Activated CD4-positive, alpha-beta T cell treated with anti-CD3 and anti-CD28 coated beads, Interleukin-2, Interleukin-4, amounts not matched to agents 100 ng/mL and 50 ng/mL, durations not matched to agents 16 hours and 8 hours (primary cell): Measurements from ENCODE around the gene KCTD10.
"Not testable (repeated sequence)": the region's sequence is repeated elsewhere in the genome, so short reads cannot be mapped to it uniquely, and the experiment has no call there.

Experiments used
- DNase-seq: peaks from one replicate; pipeline ENCODE4 v3.0.0-alpha.2; 2020; ENCODE audit warnings: low spot score

The KCTD10 gene

GRCh38 chr12:109449845-109450532 is 27.1 kb downstream of the KCTD10 start:
- DNase-seq: no peak

- DNase-seq: no peak
Measured at GRCh38 chr12:109448707-109449390, 28.3 kb downstream of the KCTD10 start.

GRCh38 chr12:109448272-109448671 is 28.8 kb downstream of the KCTD10 start:
- DNase-seq: no peak

- DNase-seq: no peak
Measured at GRCh38 chr12:109447482-109447881, 29.6 kb downstream of the KCTD10 start.

- no peak for DNase-seq
Measured at GRCh38 chr12:109446869-109447268, 30.2 kb downstream of the KCTD10 start.

- DNase-seq: no peak
Measured at GRCh38 chr12:109445191-109445609, 31.9 kb downstream of the KCTD10 start.

- no peak for DNase-seq
Measured at GRCh38 chr12:109444259-109444658, 32.8 kb downstream of the KCTD10 start.

- no peak for DNase-seq
Measured at GRCh38 chr12:109443794-109444193, 33.3 kb downstream of the KCTD10 start.

GRCh38 chr12:109440851-109441490 is 36.1 kb downstream of the KCTD10 start:
- DNase-seq: no peak

GRCh38 chr12:109439951-109440350 is 37.1 kb downstream of the KCTD10 start:
- DNase-seq: not testable (repeated sequence)

- no peak for DNase-seq
Measured at GRCh38 chr12:109439181-109439580, 37.9 kb downstream of the KCTD10 start.

GRCh38 chr12:109436188-109436560 is 40.9 kb downstream of the KCTD10 start:
- DNase-seq: no peak

GRCh38 chr12:109435428-109436187 is 41.5 kb downstream of the KCTD10 start:
- no peak for DNase-seq

- no peak for DNase-seq
Measured at GRCh38 chr12:109434582-109434981, 42.5 kb downstream of the KCTD10 start.

- no peak for DNase-seq
Measured at GRCh38 chr12:109433618-109434017, 43.5 kb downstream of the KCTD10 start.

GRCh38 chr12:109432842-109433304 is 44.2 kb downstream of the KCTD10 start:
- DNase-seq: peak; percentile 76

- no peak for DNase-seq
Measured at GRCh38 chr12:109432431-109432830, 44.7 kb downstream of the KCTD10 start.

GRCh38 chr12:109430244-109430643 is 46.9 kb downstream of the KCTD10 start:
- DNase-seq: no peak

GRCh38 chr12:109428804-109429203 is 48.3 kb downstream of the KCTD10 start:
- not testable (repeated sequence) for DNase-seq

GRCh38 chr12:109428037-109428629 is 49.0 kb downstream of the KCTD10 start:
- peak; percentile 80 for DNase-seq

GRCh38 chr12:109423392-109423791 is 53.7 kb downstream of the KCTD10 start:
- no peak for DNase-seq

- no peak for DNase-seq
Measured at GRCh38 chr12:109422251-109422650, 54.8 kb downstream of the KCTD10 start.
